Measurements from ENCODE around the gene TSPAN12. TPM values are rescaled to one million over a fixed set of nuclear protein-coding genes. Genes with fewer than 3 reads are reported as not detected.

TSPAN12 gene
- total RNA-seq, 1 experiment from 2014 or later: 8.7 TPM

GRCh38 chr7:120852700-120853099 is 5.2 kb downstream of the TSPAN12 start:
- H3K4me1 ChIP-seq (ENCODE audit: insufficient read depth, low read length): no peaks in the 10 kb centered on the region
- DNase-seq: no peak
- no peak overlapping the region for H3K9ac ChIP-seq (ENCODE audit: extremely low read depth, insufficient read length, low read length)
- no peaks in the 10 kb centered on the region for H3K9me3 Mint-ChIP-seq
- no peaks in the 10 kb centered on the region; a peak in 3 of 7 replicates for H3K36me3 Mint-ChIP-seq (ENCODE audit: insufficient read depth in 1 of 3, low read depth in 3 of 3)
- no peak overlapping the region for H4K91ac ChIP-seq (ENCODE audit: insufficient read length, low read depth, low read length)
- no peaks in the 10 kb centered on the region for H3K79me2 ChIP-seq (ENCODE audit: insufficient read depth, low read length)
- no peak overlapping the region for H3K18ac ChIP-seq (ENCODE audit: insufficient read length, low read depth, low read length)
- no peak overlapping the region for H3K23ac ChIP-seq (ENCODE audit: insufficient read length, low read depth, low read length)
- H3T11ph ChIP-seq (ENCODE audit: low read length): no peak overlapping the region
- H4K5ac ChIP-seq (ENCODE audit: insufficient read length, low read depth, low read length): no peak overlapping the region
- peaks cover 7% of the 10 kb centered on the region for H3K27me3 Mint-ChIP-seq (ENCODE audit: low read depth)
- H3K27me3 ChIP-seq (ENCODE audit: insufficient read depth, low read length): no peaks in the 10 kb centered on the region
- no peaks in the 10 kb centered on the region for H4K20me1 ChIP-seq (ENCODE audit: control insufficient read depth, insufficient read depth, insufficient read length)
- H3K4me3 Mint-ChIP-seq: no peak overlapping the region
- no peak overlapping the region for H3K4me2 ChIP-seq (ENCODE audit: insufficient read depth, insufficient read length, low read length)
- no peak overlapping the region for H2AK5ac ChIP-seq (ENCODE audit: insufficient read length, low read length)
- H3K23me2 ChIP-seq (ENCODE audit: insufficient read length, low read depth, low read length, poor library complexity, severe bottlenecking): peaks cover 8% of the 10 kb centered on the region
- no peak overlapping the region for H3K4ac ChIP-seq (ENCODE audit: low read depth, low read length)
- no peak overlapping the region for H2BK12ac ChIP-seq (ENCODE audit: insufficient read length, low read depth, low read length)
- no peak overlapping the region for H2BK5ac ChIP-seq (ENCODE audit: insufficient read length, low read length)
- H3K4me1 Mint-ChIP-seq: peaks cover 24 to 26% of the 10 kb centered on the region in 2 experiments
- no peaks in the 10 kb centered on the region for H3K79me1 ChIP-seq (ENCODE audit: insufficient read depth, low read depth, low read length, poor library complexity, severe bottlenecking)
- peak overlapping the region in 1 of 3 experiments; percentile 86; a peak in 3 of 7 replicates for H3K27ac Mint-ChIP-seq
- no peak overlapping the region for H2BK120ac ChIP-seq (ENCODE audit: low read depth, low read length, poor library complexity, severe bottlenecking)
- H3K9me3 ChIP-seq (ENCODE audit: control insufficient read depth, low read depth, low read length): no peaks in the 10 kb centered on the region
- no peak overlapping the region for H2AFZ ChIP-seq (ENCODE audit: low read length)
- H4K8ac ChIP-seq (replicated peaks; ENCODE audit: insufficient read length, low read depth, low read length): no peak overlapping the region
- TF ChIP-seq CTCF (conservative IDR thresholded peaks at IDR 0.05): no peak
- no peak overlapping the region for H3K14ac ChIP-seq (ENCODE audit: insufficient read depth, low read length)
- H3K56ac ChIP-seq (ENCODE audit: insufficient read length, low read depth, low read length): no peak overlapping the region
- no peak overlapping the region for H2BK15ac ChIP-seq (ENCODE audit: low read depth, low read length)
- no peak overlapping the region for H2BK20ac ChIP-seq (ENCODE audit: low read depth, low read length, poor library complexity, severe bottlenecking)
- no peak overlapping the region for H3K27ac ChIP-seq (ENCODE audit: insufficient read length, low read depth, low read length)
